Lower leg skin (tissue), 3 donors: Measurements from ENCODE around the gene FNIP1.

Source experiments
- POLR2A ChIP-seq, 2 donors: fragments of 450-650 bp; IDR thresholded peaks; one replicate each; pipeline ENCODE4 v1.6.1; 2016 to 2017; ENCODE audit warnings: antibody characterized with exemption in 2 of 2, mild to moderate bottlenecking in 1 of 2, moderate library complexity in 1 of 2
- TF ChIP-seq, protein P1 (sequence below), 3 donors: fragments of 450-650 bp; IDR thresholded peaks; one replicate each; pipeline ENCODE4 v1.5.1; 2016; ENCODE audit warnings: antibody characterized with exemption in 3 of 3, mild to moderate bottlenecking in 3 of 3, moderate library complexity in 2 of 3

DNA sequence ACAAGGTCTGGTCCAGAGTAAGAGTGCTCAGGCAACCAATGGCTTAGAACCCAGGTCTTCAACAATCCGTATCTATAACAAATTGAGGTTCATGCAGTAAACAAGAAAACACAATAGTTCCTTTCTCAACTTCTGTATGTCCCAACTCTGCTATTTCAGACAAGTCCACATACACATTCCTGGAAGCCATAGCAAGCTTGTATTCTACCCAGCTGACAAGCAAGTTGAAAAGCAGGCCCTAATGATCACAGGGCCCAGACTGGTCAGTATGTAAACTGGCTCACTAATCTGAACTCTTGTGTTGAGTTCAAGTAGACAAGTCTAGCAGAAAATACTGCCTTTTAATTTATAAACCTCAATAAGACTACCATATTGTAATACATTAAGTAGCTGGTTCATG, 26.9 kb downstream of the FNIP1 start:
- TF ChIP-seq, protein P1, sequence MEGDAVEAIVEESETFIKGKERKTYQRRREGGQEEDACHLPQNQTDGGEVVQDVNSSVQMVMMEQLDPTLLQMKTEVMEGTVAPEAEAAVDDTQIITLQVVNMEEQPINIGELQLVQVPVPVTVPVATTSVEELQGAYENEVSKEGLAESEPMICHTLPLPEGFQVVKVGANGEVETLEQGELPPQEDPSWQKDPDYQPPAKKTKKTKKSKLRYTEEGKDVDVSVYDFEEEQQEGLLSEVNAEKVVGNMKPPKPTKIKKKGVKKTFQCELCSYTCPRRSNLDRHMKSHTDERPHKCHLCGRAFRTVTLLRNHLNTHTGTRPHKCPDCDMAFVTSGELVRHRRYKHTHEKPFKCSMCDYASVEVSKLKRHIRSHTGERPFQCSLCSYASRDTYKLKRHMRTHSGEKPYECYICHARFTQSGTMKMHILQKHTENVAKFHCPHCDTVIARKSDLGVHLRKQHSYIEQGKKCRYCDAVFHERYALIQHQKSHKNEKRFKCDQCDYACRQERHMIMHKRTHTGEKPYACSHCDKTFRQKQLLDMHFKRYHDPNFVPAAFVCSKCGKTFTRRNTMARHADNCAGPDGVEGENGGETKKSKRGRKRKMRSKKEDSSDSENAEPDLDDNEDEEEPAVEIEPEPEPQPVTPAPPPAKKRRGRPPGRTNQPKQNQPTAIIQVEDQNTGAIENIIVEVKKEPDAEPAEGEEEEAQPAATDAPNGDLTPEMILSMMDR (IDR thresholded peaks at IDR 0.05): no peak
- TF ChIP-seq POLR2A (IDR thresholded peaks at IDR 0.05): no peak
